CD4-positive, alpha-beta memory T cell (primary cell): ENCODE results near the gene REEP6. TPM values are rescaled to one million over a fixed set of nuclear protein-coding genes. Genes with fewer than 3 reads are reported as not detected.
A peak's percentile ranks its signal among the peaks of the same experiment; 100 is the strongest.
"Not testable (repeated sequence)": the region's sequence is repeated elsewhere in the genome, so short reads cannot be mapped to it uniquely, and the experiment has no call there.

Experiments used
- CTCF ChIA-PET: fragments of 350-600 bp; sonication (Branson Sonifier 250); formaldehyde crosslinking; loops from one replicate; lab custom pipeline; 2021; ENCODE audit warnings: inconsistent platforms; ENCODE audit not compliant: partially characterized antibody; lab: Charles Lee
- POLR2A ChIA-PET: fragments of 350-600 bp; sonication (Branson Sonifier 250); formaldehyde crosslinking; loops from one replicate; lab custom pipeline; 2021; ENCODE audit not compliant: partially characterized antibody; lab: Charles Lee
- DNase-seq, 5 donors: peaks; one replicate each; pipeline versions ENCODE4 v3.0.0 to v3.0.0-alpha.2; 2020 to 2022; ENCODE audit warnings: mixed read lengths in 1 of 5
- H3K27ac ChIP-seq: one replicate; pipeline ENCODE4 v1.7.0; 2013; ENCODE audit warnings: low read depth, low read length
- H3K27me3 ChIP-seq: 2 replicates; pipeline ENCODE4 v1.7.0; 2013; ENCODE audit warnings: mild to moderate bottlenecking, low read length, moderate library complexity; ENCODE audit not compliant: insufficient read depth
- H3K36me3 ChIP-seq: 2 replicates; pipeline ENCODE4 v1.7.0; 2013; ENCODE audit warnings: mild to moderate bottlenecking, low read length, moderate library complexity; ENCODE audit not compliant: insufficient read depth
- H3K4me1 ChIP-seq: 2 replicates; pipeline ENCODE4 v1.7.0; 2013; ENCODE audit warnings: mild to moderate bottlenecking, low read length, moderate library complexity; ENCODE audit not compliant: insufficient read depth
- H3K4me3 ChIP-seq, 2 donors: one replicate each; pipeline ENCODE4 v1.7.0; 2013; ENCODE audit warnings: low read length in 2 of 2, mild to moderate bottlenecking in 1 of 2
- H3K9me3 ChIP-seq, 2 donors: one replicate each; pipeline ENCODE4 v1.7.0; 2013; ENCODE audit warnings: low read length in 2 of 2, control low read depth in 1 of 2; ENCODE audit not compliant: control insufficient read depth in 1 of 2
- H3K27ac Mint-ChIP-seq, 7 donors: one replicate each; pipeline ENCODE4 v1.8.0; 2020 to 2021; ENCODE audit warnings: mixed read lengths in 7 of 7, mild to moderate bottlenecking in 6 of 7, inconsistent platforms in 3 of 7, moderate library complexity in 3 of 7
- H3K27me3 Mint-ChIP-seq, 2 donors: one replicate each; pipeline ENCODE4 v1.8.0; 2020 to 2021; ENCODE audit warnings: mixed read lengths in 2 of 2
- H3K36me3 Mint-ChIP-seq, 2 donors: one replicate each; pipeline ENCODE4 v1.8.0; 2020 to 2021; ENCODE audit warnings: mixed read lengths in 2 of 2, inconsistent platforms in 1 of 2, mild to moderate bottlenecking in 1 of 2
- H3K4me1 Mint-ChIP-seq, 4 donors: one replicate each; pipeline ENCODE4 v1.8.0; 2020 to 2021; ENCODE audit warnings: mixed read lengths in 4 of 4, mild to moderate bottlenecking in 1 of 4
- H3K4me3 Mint-ChIP-seq, 8 donors: one replicate each; pipeline ENCODE4 v1.8.0; 2020 to 2021; ENCODE audit warnings: mixed read lengths in 8 of 8, mild to moderate bottlenecking in 7 of 8, moderate library complexity in 6 of 8, inconsistent platforms in 3 of 8
- H3K9me3 Mint-ChIP-seq, 8 donors: one replicate each; pipeline ENCODE4 v1.8.0; 2020 to 2021; ENCODE audit warnings: mixed read lengths in 8 of 8, mild to moderate bottlenecking in 5 of 8, inconsistent platforms in 3 of 8, moderate library complexity in 1 of 8
- intact Hi-C: fragments of 100-400 bp; cut with micrococcal nuclease; formaldehyde crosslinking; loops from one replicate; pipeline ENCODE4 v1.15.1; 2023
- polyA plus RNA-seq, 2 donors: library from polyadenylated mRNA; unstranded; fragments of 300-500 nt; fragmentation: Illumina TruSeq; gene quantifications; one replicate each; pipeline ENCODE4 v1.2.3, GENCODE V29; 2021
- total RNA-seq, 2 experiments: library from RNA; stranded (reverse); gene quantifications; one replicate each; pipeline ENCODE4 v1.2.3, GENCODE V29; 2021

The REEP6 gene
- total and polyA plus RNA-seq, 4 experiments from 2014 or later, result 1.00 to 3.3 (median 2.9) TPM

DNA sequence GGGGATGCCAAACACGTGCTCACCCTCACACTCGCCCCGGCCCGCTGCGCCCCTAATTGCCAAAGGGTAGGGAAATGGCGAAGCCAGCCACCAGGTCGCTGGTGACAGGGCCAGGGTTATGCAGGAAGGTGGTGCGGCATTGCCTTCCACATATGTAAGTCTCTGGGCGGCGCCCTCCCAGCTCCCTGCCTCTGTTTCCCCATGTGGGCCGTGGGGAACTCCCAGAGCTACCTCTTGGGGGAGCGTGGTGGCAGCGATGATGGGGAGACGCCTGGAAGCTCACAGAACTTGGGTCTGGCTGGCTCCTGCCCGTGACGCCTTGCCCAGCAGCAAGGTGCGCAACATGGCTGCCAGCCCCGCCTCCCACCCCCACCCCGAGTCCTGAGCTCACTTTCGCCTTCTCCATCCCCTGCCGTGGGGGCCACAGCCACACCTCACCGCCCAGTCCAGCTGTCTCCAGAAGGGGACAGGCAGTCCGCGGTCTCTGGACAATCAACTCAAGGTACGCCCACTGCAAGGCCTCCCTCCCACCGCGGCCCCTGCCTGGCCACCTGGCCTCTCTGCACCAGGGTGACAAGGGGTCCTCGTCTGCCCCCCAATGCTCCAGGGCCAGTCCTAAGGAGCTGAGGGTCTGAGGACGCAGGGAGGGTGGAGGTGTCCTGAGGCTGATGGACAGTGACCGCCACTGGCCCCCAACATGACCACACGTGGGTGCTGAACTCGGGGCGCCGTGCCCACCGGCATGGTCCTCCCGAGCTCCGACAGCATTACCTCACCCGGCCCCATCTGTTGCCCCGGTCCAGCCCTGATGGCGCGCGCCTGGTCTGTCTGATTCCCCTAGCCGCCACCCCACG, 18.5 kb upstream of the REEP6 start:
- ChIA-PET CTCF (interaction anchor here (0.6 to 2.6 kb wide), 5 partner anchors 27 to 64 kb away, joined by 3 to 9 read pairs (median 3); no protein-coding TSS in a partner anchor), POLR2A (interaction anchor here (1.1 to 3.1 kb wide), 6 partner anchors 16 to 203 kb away, joined by 3 to 12 read pairs (median 8); partner anchors contain the start of genes CIRBP, PCSK4 and REEP6)
- Histone ChIP-seq H3K4me3 (no peak overlapping the region), H3K27ac (no peak overlapping the region), H3K9me3 (no peaks in the 10 kb centered on the region), H3K4me1 (peaks cover 40% of the 10 kb centered on the region), H3K36me3 (no peaks in the 10 kb centered on the region), H3K27me3 (no peaks in the 10 kb centered on the region)
- intact Hi-C loops, result no loop called here
- H3K27ac Mint-ChIP-seq, result peak overlapping the region in 1 of 7 donors; percentile 24
- DNase-seq, result no peak
- peaks cover 0 to 1% of the 10 kb centered on the region in 2 donors for H3K27me3 Mint-ChIP-seq
- H3K4me1 Mint-ChIP-seq, result peaks cover 4 to 35% (median 13%) of the 10 kb centered on the region in 4 donors
- H3K36me3 Mint-ChIP-seq, result peaks cover 0 to 1% of the 10 kb centered on the region in 2 donors
- peak overlapping the region in 5 of 8 donors; percentile 10 to 62 (median 31) for H3K4me3 Mint-ChIP-seq
- no peaks in the 10 kb centered on the region for H3K9me3 Mint-ChIP-seq

DNA sequence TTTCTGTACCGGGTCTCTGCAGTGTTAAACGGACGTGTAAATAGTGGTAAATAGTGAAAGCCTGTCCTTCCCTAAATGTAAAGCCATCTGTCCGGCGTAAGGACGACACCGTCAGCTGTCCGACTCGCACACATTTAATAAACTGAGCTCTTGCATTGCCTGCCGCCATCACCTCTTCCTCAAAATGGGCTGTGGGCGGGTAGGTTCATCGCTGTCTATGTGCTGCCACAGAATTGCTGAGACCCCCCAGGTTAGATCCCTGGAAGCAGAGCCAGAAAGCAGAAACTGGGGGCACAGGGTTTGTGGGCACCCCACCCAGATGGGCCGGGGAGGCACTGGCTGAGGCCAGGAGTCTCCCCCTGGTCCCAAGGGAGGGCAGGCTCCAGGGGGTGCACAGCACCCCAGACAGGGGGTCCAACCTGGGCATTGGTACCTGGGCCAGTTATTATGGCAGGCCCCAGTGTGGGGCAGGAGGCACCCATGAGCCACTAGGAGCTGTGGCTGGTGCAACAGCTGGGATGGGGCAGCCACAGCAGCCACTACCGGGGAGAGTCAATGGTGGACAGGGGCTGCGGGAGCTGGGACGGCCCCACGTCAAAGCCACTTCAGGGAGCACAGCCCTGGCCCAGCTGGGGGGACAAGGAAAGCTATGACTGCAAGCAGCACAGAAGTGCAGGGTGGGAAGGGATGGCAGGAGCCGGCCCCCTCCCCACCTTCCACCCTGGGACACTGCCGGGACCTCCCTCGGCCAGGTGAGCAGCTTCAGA, 17.7 kb upstream of the REEP6 start:
- H3K27ac ChIP-seq, result no peak overlapping the region
- Mint-ChIP-seq H3K4me3 (peak overlapping the region in 5 of 8 donors; percentile 29 to 46 (median 42)), H3K4me1 (peaks cover 5 to 43% (median 17%) of the 10 kb centered on the region in 4 donors), H3K27me3 (peaks cover 0 to 1% of the 10 kb centered on the region in 2 donors), H3K27ac (peak overlapping the region in 2 of 7 donors; percentile 24 to 60), H3K9me3 (no peaks in the 10 kb centered on the region), H3K36me3 (peaks cover 0 to 3% of the 10 kb centered on the region in 2 donors)
- no peaks in the 10 kb centered on the region for H3K27me3 ChIP-seq
- DNase-seq, result peak in 1 of 5 donors; percentile 16
- no peaks in the 10 kb centered on the region for H3K9me3 ChIP-seq
- peaks cover 38% of the 10 kb centered on the region for H3K4me1 ChIP-seq
- POLR2A ChIA-PET, result interaction anchor here (0.7 to 3.0 kb wide), 5 partner anchors 17 to 204 kb away, joined by 3 to 12 read pairs (median 4); partner anchors contain the start of gene CIRBP
- H3K36me3 ChIP-seq, result no peaks in the 10 kb centered on the region
- CTCF ChIA-PET, result no interaction called here
- intact Hi-C loops, result no loop called here
- H3K4me3 ChIP-seq, result no peak overlapping the region

DNA sequence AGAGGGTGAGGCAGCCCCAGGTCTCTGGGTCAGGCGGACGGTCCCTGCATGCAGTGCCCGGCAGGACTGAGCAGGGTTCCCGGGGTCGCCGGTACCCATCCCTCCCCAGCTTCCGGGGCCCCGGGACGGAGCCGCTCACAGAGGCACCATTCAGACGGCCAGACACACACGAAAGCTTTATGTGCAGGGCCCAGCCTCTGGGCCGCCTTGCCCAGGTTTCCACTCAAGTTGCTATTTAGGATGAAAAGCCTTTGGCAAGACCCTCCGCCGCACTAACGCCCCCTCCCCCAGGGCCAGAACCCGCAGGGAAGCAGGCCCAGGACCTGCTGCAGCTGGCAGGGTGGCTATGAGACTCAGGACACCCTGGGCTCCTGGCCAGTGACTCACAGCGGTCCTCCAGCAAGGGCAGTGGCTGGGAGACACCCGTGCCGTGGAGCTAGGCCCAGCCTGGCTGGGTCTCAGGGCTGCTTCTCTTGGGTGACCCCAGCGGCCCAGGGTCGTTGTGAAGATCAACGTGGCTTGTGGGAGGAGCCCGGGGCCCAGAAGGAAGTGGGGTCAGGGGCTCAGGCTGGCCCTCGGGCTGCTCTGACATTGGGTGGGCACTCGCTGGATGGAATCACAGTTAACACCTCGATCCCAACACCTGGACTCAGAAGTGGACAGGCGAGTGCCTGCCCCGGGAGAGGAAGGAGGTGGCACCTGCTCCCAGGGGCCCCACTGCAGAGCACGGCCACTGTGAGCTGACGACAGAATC, 16.8 kb upstream of the REEP6 start:
- no peaks in the 10 kb centered on the region for H3K36me3 ChIP-seq
- no peaks in the 10 kb centered on the region for H3K9me3 ChIP-seq
- peak in 1 of 5 donors; percentile 31 for DNase-seq
- ChIA-PET POLR2A (interaction anchor here (0.7 to 1.3 kb wide), 3 partner anchors 19 to 205 kb away, joined by 3 to 5 read pairs (median 3); partner anchors contain the start of gene CIRBP), CTCF (no interaction called here)
- Mint-ChIP-seq H3K27me3 (peaks cover 0 to 1% of the 10 kb centered on the region in 2 donors), H3K4me1 (peaks cover 7 to 48% (median 21%) of the 10 kb centered on the region in 4 donors), H3K4me3 (no peak overlapping the region), H3K27ac (no peak overlapping the region), H3K9me3 (no peaks in the 10 kb centered on the region), H3K36me3 (peaks cover 3 to 7% of the 10 kb centered on the region in 2 donors)
- H3K4me1 ChIP-seq, result peaks cover 37% of the 10 kb centered on the region
- no peaks in the 10 kb centered on the region for H3K27me3 ChIP-seq
- H3K27ac ChIP-seq, result no peak overlapping the region
- intact Hi-C loops, result no loop called here
- no peak overlapping the region for H3K4me3 ChIP-seq

DNA sequence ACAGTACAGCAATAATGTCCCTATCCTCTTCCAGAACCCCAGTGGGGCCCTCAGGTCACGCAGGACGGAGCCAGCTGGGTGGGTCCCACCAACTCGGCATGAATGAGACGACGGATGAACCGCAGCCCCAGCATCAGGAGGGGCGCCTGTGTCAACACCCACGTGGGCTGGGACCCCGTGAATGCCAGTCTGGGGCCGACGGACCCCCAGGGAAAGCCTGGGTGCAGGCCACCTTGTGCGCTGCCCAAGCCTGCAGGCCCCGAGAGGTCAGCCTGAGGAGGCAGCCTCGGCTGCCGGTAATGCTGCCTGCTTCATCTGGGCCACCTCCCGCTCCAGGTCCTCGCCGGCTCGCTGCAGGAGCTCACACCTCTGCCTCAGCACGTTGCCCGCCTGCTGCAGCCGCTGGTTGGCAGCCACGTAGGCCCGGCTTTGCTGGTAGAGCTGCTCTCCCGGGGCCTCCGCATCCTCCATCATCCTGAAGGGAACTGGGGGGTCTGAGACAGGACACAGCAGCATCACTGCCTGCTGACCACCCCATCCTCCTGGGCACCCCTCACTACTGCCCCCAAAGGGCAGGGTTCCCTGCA, 16.1 kb upstream of the REEP6 start:
- Mint-ChIP-seq H3K4me3 (peak overlapping the region in 1 of 8 donors; percentile 12), H3K27ac (no peak overlapping the region), H3K36me3 (peaks cover 4 to 7% of the 10 kb centered on the region in 2 donors), H3K27me3 (peaks cover 0 to 1% of the 10 kb centered on the region in 2 donors), H3K9me3 (no peaks in the 10 kb centered on the region), H3K4me1 (peaks cover 8 to 53% (median 23%) of the 10 kb centered on the region in 4 donors)
- peaks cover 36% of the 10 kb centered on the region for H3K4me1 ChIP-seq
- intact Hi-C loops, result no loop called here
- no peaks in the 10 kb centered on the region for H3K27me3 ChIP-seq
- no peaks in the 10 kb centered on the region for H3K9me3 ChIP-seq
- DNase-seq, result peak in 1 of 5 donors; percentile 10
- ChIA-PET CTCF (interaction anchor here (1.7 kb wide), 1 partner anchor 16 kb away, joined by 4 read pairs; the partner anchor contains the start of genes PCSK4 and REEP6), POLR2A (interaction anchor here (1.3 kb wide), 1 partner anchor 30 kb away, joined by 5 read pairs; no protein-coding TSS in a partner anchor)
- H3K36me3 ChIP-seq, result no peaks in the 10 kb centered on the region
- H3K27ac ChIP-seq, result no peak overlapping the region
- H3K4me3 ChIP-seq, result no peak overlapping the region

DNA sequence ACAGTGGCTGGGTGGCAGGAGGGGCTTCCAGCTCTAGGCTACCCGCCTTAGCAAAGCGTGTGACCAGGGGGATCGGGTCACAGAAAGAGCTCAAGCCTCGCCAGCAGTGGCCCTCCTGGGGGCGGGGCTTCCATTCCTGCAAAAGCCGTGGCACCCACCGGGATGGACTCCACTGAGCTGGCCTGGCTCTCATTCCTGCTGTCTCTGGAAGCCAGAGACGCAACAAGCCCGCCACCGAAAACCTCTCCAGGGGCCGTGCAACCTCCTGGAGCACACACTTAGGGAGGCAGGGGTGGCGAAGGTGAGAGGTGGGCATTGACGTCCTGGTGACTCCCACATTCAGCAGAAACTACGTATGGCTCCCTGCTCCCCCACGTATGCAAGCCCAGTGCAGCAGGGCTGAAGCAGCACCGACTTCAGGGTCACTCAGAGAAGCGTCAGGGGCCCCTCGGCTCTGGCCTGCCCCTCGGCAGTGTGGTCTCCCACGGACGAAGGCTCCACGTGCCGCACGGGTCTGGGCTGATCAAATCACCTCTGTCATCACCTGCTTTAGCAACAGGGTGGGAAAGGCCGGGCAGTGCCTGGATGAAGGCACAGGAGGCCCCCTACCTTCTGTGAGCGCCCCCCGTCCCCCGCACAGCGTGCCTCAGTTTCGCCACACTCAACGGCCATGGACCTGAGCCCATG, 15.1 kb upstream of the REEP6 start:
- Mint-ChIP-seq H3K4me1 (peaks cover 8 to 52% (median 21%) of the 10 kb centered on the region in 4 donors), H3K36me3 (peaks cover 4 to 7% of the 10 kb centered on the region in 2 donors), H3K27me3 (peaks cover 0 to 1% of the 10 kb centered on the region in 2 donors), H3K9me3 (no peaks in the 10 kb centered on the region), H3K4me3 (peak overlapping the region in 2 of 8 donors; percentile 15 to 17), H3K27ac (peak overlapping the region in 1 of 7 donors; percentile 8)
- DNase-seq, result peak in 1 of 5 donors; percentile 22
- peaks cover 27% of the 10 kb centered on the region for H3K4me1 ChIP-seq
- intact Hi-C loops, result no loop called here
- no peak overlapping the region for H3K4me3 ChIP-seq
- H3K36me3 ChIP-seq, result no peaks in the 10 kb centered on the region
- no peak overlapping the region for H3K27ac ChIP-seq
- H3K27me3 ChIP-seq, result no peaks in the 10 kb centered on the region
- CTCF ChIA-PET, result interaction anchor here (0.7 to 1.7 kb wide), 2 partner anchors 15 to 22 kb away, joined by 3 to 4 read pairs; partner anchors contain the start of genes PCSK4 and REEP6
- POLR2A ChIA-PET, result no interaction called here
- H3K9me3 ChIP-seq, result no peaks in the 10 kb centered on the region

DNA sequence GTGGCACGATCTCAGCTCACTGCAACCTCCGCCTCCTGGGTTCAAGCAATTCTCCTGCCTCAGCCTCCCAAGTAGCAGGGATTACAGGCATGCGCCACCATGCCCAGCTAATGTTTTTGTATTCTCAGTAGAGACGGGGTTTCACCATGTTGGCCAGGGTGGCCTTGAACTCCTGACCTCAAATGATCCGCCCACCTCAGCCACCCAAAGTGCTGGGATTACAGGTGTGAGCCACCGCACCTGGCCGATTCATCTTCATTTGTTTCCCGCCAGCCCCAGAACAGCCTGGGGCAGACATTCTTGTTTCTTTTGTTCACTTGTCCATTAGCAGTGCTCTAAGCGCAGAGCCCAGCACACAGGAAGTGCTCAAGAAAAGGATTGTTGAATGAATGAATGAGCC, 13.9 kb upstream of the REEP6 start:
- H3K36me3 ChIP-seq, H3K27me3 ChIP-seq, H3K36me3 Mint-ChIP-seq, H3K9me3 ChIP-seq, H3K27me3 Mint-ChIP-seq, H3K4me3 ChIP-seq, H3K9me3 Mint-ChIP-seq, H3K27ac ChIP-seq, CTCF ChIA-PET, intact Hi-C loops: not testable (repeated sequence)
- H3K4me1 ChIP-seq, result peaks cover 16% of the 10 kb centered on the region
- Mint-ChIP-seq H3K4me1 (peaks cover 8 to 41% (median 16%) of the 10 kb centered on the region in 4 donors), H3K27ac (peak overlapping the region in 1 of 7 donors; percentile 7), H3K4me3 (peak overlapping the region; percentile 29 to 73 (median 58))
- POLR2A ChIA-PET, result interaction anchor here (1.6 to 2.1 kb wide), 2 partner anchors 9 to 14 kb away, joined by 8 to 9 read pairs; partner anchors contain the start of genes PCSK4 and REEP6
- DNase-seq, result peak in 1 of 5 donors; percentile 9
